ENCODE measurements around the gene APBA1.

APBA1 gene

DNA sequence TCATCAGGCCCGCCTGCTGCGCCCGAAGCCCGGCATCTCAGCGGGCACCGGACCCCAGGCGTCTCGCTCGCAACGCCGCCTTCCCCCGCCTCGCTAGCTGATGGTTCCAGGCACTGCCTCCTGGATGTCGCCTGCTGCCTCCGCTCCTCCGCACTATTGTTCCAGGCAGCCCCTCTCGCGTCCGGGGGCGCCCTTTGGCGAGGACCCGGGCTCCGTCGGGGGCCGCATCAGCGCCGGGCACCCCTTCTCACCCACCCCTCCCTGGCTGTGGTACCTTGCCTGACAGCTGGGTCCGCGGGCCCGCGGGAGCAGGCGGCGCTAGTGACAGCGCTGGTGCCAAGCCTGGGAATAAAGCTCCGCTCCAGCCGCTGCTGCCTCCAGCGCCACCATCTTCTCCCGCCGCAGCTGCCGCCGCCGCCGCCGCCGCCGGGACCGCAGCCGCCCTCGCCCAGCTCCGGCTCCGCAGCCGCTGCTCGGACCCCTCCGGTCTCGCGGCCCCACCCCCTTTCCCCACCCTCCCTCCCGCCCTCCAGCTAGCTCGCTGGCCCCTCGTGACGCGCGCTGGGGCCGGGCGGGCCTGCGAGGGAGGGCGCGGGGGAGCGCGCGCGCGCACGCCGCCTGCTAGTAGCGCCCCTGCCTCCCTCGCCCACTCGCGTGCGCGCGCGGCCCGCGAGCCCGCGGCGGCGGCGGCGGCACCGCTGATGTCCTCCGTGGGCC is at the start of gene APBA1:
TSS of gene APBA1 (minus strand) at position 493 of the 717 bp plus-strand sequence.
- DNase-seq: peak; percentile 78

DNA sequence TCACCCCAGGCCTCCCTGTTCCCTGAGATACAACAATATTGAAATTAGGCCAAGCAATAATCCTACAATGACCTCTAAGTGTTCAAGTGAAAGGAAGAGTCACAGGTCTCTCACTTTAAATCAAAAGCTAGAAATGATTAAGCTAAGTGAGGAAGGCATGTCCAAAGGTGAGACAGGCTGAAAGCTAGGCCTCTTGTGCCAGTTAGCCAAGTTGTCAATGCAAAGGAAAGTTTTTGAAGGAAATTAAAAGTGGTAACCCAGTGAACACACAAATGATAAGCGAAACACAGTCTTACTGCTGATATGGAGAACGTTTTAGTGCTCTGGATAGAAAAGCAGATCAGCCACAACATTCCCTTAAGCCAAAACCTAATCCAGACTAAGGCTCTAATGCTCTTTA is 47.8 kb upstream of the APBA1 start:
- DNase-seq: no peak

DNA sequence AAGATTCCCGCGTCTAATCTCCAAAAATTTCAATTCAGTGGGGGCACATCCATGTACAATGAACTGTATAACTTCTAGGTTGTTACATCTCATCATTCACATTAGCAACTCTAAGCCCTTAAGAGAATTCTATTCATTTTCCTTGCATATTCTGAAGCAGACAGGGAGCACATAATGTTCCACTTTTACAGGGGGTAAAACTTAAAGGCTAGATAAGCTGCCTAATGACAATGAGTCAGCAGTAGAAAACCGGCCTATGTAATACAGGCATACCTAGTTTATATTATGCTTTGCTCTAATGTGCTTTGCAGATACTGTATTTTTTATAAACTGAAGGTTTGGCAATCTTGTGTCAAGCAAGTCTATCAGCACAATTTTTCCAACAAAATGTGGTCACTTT is 47.2 kb upstream of the APBA1 start:
- DNase-seq: no peak

DNA sequence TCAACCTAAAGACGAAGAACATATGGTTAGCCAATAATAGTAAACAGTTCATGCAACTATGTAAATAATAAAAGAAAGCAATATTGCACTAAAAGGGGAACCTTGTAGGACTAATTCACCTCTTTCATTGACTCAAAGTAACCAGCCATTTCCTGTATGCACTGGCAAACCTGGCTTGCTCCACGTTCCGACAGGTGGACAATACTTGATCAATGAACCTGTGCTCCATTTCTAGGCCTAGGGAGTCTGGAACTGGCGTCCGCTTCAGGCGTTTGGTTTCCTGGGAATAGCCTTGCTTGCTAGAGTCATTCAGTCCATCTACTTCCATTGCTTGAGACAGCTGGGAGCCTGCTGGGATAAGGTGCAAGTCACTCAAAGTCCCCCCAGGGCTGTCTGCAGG is 46.0 kb upstream of the APBA1 start:
- DNase-seq: no peak

- DNase-seq: no peak
These were observed 43.7 kb upstream of the APBA1 start for GRCh38 chr9:69715825-69716224.

- DNase-seq: no peak
These were observed 42.9 kb upstream of the APBA1 start for GRCh38 chr9:69715096-69715495.

DNA sequence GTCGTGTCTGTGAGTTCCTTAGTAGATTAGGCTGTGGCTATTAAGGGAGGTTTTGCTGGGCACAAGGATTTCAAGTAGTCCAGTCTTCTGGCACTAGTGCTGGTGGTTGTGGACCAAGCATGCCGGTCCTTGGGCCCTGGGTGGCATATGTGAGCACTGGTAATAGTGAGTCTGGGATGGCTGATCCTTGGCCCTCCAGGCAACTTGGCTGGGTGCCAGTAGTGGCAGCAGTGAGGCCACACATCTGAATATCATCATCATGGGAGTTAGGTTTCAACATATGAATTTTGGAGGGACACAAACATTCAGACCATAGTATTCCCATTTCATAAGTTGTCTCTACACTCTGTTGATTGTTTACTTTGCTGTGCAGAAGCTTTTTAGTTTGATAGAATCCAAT is 25.3 kb upstream of the APBA1 start:
- DNase-seq: no peak

DNA sequence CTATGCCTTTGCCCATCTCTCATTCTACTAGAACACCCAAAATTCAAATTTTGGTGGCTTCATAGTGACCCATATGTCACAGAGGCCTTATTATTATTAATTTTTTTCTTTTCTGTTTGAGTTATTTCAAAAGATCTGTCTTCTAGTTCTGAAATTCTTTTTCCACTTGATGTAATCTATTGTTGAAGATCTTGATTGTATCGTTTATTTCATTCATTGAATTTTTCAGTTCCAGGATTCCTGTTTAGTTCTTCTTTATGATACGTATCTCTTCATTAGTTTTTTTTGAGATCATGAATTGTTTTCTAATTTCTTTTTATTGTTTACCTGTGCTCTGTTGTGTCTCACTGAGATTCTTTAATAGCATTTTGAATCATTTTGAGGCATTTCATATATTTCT is 24.6 kb upstream of the APBA1 start:
- no peak for DNase-seq

DNA sequence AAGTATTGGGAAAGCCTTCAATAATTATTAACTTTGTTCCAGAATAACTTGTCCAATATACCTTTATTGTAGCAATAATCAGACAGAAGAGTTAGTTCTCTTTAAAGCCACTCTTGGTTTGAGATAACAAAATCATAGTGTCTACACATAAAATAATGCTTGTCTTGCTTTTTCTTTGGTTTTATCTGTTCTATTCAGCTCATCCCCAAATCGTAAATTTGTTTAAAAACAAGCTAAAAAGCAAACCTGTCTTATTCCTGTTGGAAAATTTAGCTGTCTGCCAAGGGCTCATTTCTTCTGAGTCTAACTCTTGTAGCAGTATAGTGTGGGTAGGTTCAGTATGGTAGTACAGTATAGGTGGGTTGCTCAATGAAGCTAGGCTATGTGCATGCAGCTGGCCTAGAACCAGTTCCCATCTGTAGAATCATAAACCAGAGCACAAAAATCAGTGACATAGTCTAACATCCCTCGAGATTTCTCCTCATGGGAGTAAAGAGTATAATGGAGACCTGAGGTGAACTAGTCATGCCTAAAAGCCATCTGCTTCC is 17.9 kb upstream of the APBA1 start:
- DNase-seq: no peak

DNA sequence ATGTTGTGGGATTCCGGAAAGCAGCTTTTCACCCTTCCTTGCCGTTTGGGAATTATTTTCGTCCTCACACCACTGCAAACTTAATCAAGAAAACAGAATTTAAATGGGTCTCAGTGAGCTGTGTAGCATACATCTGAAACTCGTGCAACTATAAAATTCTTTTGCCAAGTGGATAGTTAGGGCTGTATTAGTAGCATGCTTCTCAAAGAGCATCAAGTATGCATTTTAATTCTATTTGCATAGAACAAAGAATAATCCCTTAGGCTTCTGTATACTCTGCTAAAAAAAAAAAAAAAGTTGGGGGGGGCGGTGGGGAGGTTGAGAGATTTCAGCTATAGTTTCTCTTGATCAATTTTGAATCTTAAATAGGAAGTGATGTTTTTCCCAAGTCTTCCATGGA is 11.8 kb upstream of the APBA1 start:
- no peak for DNase-seq

- DNase-seq: no peak
These were observed 6.8 kb upstream of the APBA1 start for GRCh38 chr9:69678843-69679538.

GRCh38 chr9:69677931-69678330 is 5.8 kb upstream of the APBA1 start:
- DNase-seq: no peak

- DNase-seq: peak; percentile 5
These were observed 3.4 kb upstream of the APBA1 start for GRCh38 chr9:69675563-69675962.

- DNase-seq: peak; percentile 16
These were observed 2.7 kb upstream of the APBA1 start for GRCh38 chr9:69674716-69675438.

DNA sequence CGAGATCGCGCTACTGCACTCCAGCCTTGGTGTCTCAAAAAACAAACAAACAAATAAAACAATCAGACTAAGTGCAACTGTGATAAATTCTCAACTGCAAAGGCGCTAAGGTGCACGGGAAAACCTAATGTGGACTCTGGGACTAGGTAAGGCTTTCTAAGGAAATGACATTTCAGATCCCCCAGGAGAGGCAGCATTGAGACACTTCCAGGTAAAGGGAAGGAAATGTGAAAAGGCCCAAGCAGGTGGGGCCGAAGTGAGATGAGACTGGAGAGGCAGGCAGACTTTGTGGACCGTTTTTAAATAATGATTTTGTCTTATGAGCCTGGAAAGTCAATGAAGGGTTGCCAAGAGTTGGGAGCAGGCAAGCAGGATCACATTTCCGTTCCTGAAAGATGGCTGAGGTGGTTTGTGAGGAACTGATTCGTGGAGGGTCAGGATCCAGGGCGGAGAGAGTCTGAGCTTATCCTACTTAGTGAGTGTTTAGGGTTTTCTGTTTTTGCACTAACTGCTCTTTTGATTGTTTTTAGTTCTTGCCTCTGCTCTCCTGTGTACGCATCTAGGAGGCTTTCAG is 2.0 kb upstream of the APBA1 start:
- peak; percentile 14 for DNase-seq

GRCh38 chr9:69673311-69673640 is 1.1 kb upstream of the APBA1 start:
- no peak for DNase-seq

DNA sequence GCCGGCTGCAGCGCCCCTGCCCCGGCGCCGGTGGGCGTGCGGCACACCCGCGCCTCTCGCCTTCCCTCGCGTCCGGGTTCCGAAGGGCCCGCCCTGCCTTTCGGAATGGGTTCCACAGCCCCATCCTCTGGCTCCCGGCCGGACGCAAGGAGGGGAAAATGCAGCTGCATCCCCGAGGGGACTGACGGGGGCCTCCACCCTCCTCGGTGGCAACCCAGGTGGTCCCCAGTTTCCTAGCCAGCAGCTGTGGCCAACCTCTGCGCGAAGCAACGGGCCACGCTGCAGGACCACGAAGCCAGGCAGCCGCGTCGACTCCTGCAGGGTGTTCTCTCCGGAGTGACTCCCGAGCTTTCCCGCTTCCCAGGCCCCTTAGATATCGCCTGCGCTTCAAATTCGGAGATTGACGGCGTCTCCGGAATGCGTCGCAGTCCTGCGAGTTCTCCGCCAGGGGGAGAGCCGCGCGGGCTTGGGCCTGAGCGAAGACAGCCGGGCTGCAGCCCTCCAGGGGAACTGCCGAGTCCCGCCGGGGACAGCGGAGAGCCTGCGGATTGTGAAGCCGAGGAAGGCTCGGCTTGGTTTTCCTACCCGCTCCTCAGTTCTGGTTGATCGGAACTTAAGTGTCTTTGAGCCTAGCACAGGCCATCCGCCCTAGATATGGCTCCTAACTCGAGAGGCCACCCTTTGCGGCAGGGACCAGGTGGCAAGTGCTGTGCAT is 582 bp upstream of the APBA1 start:
- peak; percentile 90 for DNase-seq

- peak; percentile 13 for DNase-seq
These were observed 776 bp downstream of the APBA1 start for GRCh38 chr9:69671311-69671878.

- DNase-seq: no peak
These were observed 4.9 kb downstream of the APBA1 start for GRCh38 chr9:69667306-69667705.

DNA sequence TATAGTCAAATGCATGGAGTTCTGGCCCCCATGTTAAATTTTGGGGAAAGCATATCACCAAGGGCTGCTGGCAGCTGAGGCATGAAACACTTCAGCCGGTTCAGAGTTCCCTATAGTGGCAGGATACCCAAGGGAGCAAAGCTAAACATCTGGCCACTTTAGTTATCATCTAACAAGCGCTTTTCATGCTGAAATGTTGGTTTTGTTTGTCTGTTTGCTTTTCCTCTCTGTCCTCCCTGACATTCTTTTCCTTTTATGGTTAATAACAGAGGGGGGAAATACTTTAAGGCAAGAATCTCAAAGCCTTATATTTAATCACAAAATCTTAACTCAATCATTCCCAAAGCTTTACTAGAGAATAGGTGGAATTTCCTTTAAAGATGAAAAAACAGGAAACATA is 11.9 kb downstream of the APBA1 start:
- peak; percentile 29 for DNase-seq

DNA sequence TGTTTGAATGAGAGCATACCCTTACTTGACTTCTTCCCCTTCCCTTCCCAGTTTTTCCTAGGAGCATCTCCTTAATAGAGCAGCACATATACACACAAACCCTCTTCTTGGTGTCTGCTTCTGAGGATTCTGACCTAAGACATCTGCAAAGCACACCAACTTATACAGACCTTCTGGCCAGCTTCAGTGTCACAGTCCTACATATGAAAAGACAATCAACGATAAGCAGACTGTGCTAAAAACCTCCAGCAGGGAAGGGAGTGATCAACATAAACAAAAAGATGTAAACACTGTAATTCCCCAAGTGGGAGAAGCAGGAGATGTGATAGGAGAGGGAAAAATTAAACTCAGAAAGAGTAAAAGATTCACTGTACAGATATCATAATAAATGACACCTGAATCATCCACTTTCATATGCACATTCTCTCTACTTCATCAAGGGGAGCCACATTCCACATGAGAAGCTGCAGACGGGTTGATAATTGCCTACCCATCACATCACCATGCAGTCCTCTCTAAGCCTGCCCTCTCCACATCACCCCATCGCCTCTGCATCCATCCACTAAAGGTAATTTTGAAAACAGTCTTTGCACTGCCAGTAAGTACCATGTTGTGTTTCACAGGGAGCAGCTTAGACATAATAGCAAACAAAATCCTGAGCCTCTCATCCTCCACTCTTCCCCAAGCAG is 13.0 kb downstream of the APBA1 start:
- DNase-seq: no peak

GRCh38 chr9:69657269-69657668 is 14.9 kb downstream of the APBA1 start:
- DNase-seq: no peak

All from DMS53 (cell line).